NCI-H345 (cell line): ENCODE measurements around the gene PJA1.
A peak's percentile ranks its signal among the peaks of the same experiment; 100 is the strongest.

Experiments
- DNase-seq: peaks from one replicate; lab custom pipeline; 2025; lab: John Stamatoyannopoulos, UW

Gene PJA1

GRCh38 chrX:69163936-69164741, 1.1 kb downstream of the PJA1 start:
- peak; percentile 56 for DNase-seq

GRCh38 chrX:69162361-69162865, 2.8 kb downstream of the PJA1 start:
- DNase-seq: no peak

GRCh38 chrX:69161786-69162349, 3.4 kb downstream of the PJA1 start:
- DNase-seq: no peak

GRCh38 chrX:69161371-69161770, 3.9 kb downstream of the PJA1 start:
- DNase-seq: no peak

- DNase-seq: peak; percentile 63
These were observed 6.9 kb downstream of the PJA1 start for GRCh38 chrX:69158166-69158980.

- DNase-seq: no peak
These were observed 8.6 kb downstream of the PJA1 start for GRCh38 chrX:69156638-69157037.

- DNase-seq: no peak
These were observed 9.3 kb downstream of the PJA1 start for GRCh38 chrX:69155786-69156520.

- DNase-seq: no peak
These were observed 11.2 kb downstream of the PJA1 start for GRCh38 chrX:69154051-69154450.

GRCh38 chrX:69153060-69153730, 12.1 kb downstream of the PJA1 start:
- DNase-seq: no peak

- DNase-seq: peak; percentile 54
These were observed 12.8 kb downstream of the PJA1 start for GRCh38 chrX:69152417-69152841.

- DNase-seq: no peak
These were observed 13.4 kb downstream of the PJA1 start for GRCh38 chrX:69151866-69152284.

- no peak for DNase-seq
These were observed 14.8 kb downstream of the PJA1 start for GRCh38 chrX:69150281-69150960.

GRCh38 chrX:69149466-69150280, 15.6 kb downstream of the PJA1 start:
- no peak for DNase-seq

- no peak for DNase-seq
These were observed 16.3 kb downstream of the PJA1 start for GRCh38 chrX:69148946-69149345.

GRCh38 chrX:69146739-69147138, 18.5 kb downstream of the PJA1 start:
- no peak for DNase-seq

GRCh38 chrX:69145714-69146113, 19.5 kb downstream of the PJA1 start:
- DNase-seq: no peak

GRCh38 chrX:69144838-69145680, 20.2 kb downstream of the PJA1 start:
- DNase-seq: no peak

GRCh38 chrX:69143530-69143929, 21.7 kb downstream of the PJA1 start:
- DNase-seq: no peak
